GM12873 (cell line): ENCODE results near the gene FCRL4.

Experiments used
- TF ChIP-seq, protein P1 (sequence below): IDR thresholded peaks from 2 replicates; pipeline ENCODE4 v1.5.1; 2012; ENCODE audit warnings: low read depth, mild to moderate bottlenecking, moderate library complexity, low read length, control low read depth; ENCODE audit not compliant: insufficient read depth; ENCODE audit errors: missing control alignments

Gene FCRL4

DNA sequence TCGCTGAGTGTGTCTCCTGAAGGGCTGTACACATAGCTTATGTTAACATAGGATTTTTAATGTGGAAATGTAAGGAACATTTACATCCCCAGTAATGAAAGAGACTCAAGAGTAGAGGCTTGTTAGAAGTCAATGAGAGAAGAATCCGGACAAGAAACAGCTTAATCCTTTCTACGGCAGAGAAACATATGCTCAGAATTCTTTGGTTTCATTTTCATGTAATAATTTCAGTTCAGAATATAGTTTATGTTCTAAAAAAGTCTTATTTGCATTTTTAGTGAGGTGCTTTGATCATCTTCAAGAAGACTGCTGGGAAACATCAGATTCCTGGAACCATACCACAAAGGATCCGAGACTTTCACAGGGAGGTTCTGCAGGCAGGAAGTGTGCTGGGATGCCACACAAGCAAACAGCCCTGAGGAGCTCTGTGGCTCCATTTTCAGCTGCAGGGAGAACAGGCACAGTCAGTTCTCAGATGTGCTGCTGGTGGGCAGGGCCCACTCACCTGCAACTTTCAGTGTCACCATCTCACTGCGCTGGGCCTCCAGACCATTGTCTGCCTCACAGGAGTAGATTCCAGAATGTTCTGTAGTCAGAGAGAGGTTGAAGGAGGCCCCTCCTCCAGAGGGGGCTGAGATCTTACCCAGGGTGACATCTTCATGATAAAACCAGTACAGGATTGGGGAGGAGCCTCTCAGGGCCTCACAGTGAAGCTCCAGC, 74.0 kb downstream of the FCRL4 start:
- TF ChIP-seq, protein P1, sequence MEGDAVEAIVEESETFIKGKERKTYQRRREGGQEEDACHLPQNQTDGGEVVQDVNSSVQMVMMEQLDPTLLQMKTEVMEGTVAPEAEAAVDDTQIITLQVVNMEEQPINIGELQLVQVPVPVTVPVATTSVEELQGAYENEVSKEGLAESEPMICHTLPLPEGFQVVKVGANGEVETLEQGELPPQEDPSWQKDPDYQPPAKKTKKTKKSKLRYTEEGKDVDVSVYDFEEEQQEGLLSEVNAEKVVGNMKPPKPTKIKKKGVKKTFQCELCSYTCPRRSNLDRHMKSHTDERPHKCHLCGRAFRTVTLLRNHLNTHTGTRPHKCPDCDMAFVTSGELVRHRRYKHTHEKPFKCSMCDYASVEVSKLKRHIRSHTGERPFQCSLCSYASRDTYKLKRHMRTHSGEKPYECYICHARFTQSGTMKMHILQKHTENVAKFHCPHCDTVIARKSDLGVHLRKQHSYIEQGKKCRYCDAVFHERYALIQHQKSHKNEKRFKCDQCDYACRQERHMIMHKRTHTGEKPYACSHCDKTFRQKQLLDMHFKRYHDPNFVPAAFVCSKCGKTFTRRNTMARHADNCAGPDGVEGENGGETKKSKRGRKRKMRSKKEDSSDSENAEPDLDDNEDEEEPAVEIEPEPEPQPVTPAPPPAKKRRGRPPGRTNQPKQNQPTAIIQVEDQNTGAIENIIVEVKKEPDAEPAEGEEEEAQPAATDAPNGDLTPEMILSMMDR: no peak
